Upper lobe of left lung (tissue), 4 donors: ENCODE measurements around the gene HDGFL2.

ENCODE experiments used
- CTCF ChIP-seq, 6 experiments: fragments of 450-650 bp in 4 of 6; fragments of 200-600 bp in 2 of 6; sonication (generic) in 2 of 6; IDR thresholded peaks; one replicate each; pipeline ENCODE4 v1.5.1; 2016 to 2019; ENCODE audit warnings: antibody characterized with exemption in 6 of 6
- POLR2A ChIP-seq, 4 donors: fragments of 450-650 bp; IDR thresholded peaks; one replicate each; pipeline ENCODE4 v1.5.1; 2016 to 2017; ENCODE audit warnings: antibody characterized with exemption in 4 of 4, mild to moderate bottlenecking in 2 of 4
- POLR2AphosphoS5 ChIP-seq, 2 donors: sonication (generic); formaldehyde crosslinking; IDR thresholded peaks; one replicate each; pipeline ENCODE4 v1.5.1; 2017; ENCODE audit warnings: antibody characterized with exemption in 2 of 2

DNA sequence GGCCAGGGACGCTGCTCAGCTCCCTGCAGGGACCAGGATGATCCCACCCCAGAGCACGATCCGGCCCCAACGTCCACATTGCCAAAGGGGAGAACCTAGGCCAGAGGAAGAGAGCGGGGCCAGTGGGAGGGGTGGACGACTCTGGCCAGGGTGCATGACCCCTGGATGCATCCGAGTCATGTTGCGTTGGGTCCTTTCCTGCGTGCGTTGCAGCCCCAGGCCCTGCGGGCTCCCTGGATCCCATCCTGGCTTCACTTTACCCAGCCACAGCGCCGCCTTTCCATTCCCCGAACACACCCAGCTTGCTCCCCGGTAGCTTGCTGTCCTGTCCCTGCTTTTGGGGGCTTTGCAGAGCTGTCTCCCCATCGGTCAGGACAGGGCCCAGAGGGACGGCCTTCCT lies 35.7 kb downstream of the HDGFL2 start:
- no peak for TF ChIP-seq POLR2A (IDR thresholded peaks at IDR 0.05)
- TF ChIP-seq POLR2AphosphoS5 (IDR thresholded peaks at IDR 0.05), result no peak
- TF ChIP-seq CTCF (IDR thresholded peaks at IDR 0.05), result no peak
